Activated naive CD8-positive, alpha-beta T cell treated with anti-CD3 and anti-CD28 coated beads, Interleukin-2, amount 50 U/mL, for 24 hours (primary cell): ENCODE measurements around the gene SLC26A4.

Experiments
- ATAC-seq: fragments of 150-1000 bp; cut with Tn5 transposase; one replicate; pipeline ENCODE4 v1.10.0; 2021
- DNase-seq: peaks from one replicate; pipeline ENCODE4 v3.0.0; 2021
- H3K27ac Mint-ChIP-seq: one replicate; pipeline ENCODE4 v1.8.0; 2021; ENCODE audit warnings: mild to moderate bottlenecking, mixed read lengths
- H3K27me3 Mint-ChIP-seq: one replicate; pipeline ENCODE4 v1.8.0; 2021; ENCODE audit warnings: mixed read lengths
- H3K36me3 Mint-ChIP-seq: one replicate; pipeline ENCODE4 v1.8.0; 2021; ENCODE audit warnings: low read depth, mixed read lengths
- H3K4me1 Mint-ChIP-seq: one replicate; pipeline ENCODE4 v1.8.0; 2021; ENCODE audit warnings: mixed read lengths
- H3K4me3 Mint-ChIP-seq: one replicate; pipeline ENCODE4 v1.8.0; 2021; ENCODE audit warnings: mild to moderate bottlenecking, moderate library complexity, mixed read lengths
- H3K9me3 Mint-ChIP-seq: one replicate; pipeline ENCODE4 v1.8.0; 2021; ENCODE audit warnings: mixed read lengths

Gene SLC26A4

GRCh38 chr7:107676249-107676648 lies 15.6 kb downstream of the SLC26A4 start:
- Mint-ChIP-seq H3K4me1 (peaks cover 13% of the 10 kb centered on the region), H3K4me3 (no peak overlapping the region), H3K27ac (no peak overlapping the region), H3K9me3 (no peaks in the 10 kb centered on the region), H3K27me3 (peaks cover 8% of the 10 kb centered on the region), H3K36me3 (no peaks in the 10 kb centered on the region)
- no peak for ATAC-seq
- DNase-seq, result no peak

DNA sequence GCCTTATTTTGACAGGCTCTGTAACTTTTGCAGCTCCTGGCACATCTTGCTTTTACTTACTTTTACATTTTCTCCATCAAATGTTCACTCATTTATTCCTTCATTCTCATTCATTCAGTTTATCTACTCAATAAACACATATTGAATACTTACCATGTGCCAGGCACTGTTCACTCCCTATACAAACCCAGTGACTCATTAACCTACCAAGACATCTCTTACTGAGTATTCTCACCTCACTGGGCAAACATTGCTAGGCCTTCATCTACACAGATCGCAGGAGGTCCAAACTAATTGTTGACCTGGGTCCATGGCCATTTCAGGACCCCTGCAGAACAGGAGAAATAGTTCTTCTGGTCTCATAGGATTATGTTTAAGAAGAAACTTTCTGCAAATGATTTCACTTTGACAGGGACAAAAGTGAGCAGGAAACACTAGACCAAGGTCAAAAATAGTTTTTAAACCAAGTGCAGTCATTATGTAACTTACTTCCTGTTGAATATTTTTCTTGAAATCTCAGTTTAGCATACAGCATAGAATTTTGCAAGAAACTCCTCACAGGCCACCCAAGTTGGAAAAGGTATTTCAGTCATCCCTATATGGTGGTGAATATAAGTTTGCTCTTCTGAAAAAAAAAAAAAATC lies 17.6 kb downstream of the SLC26A4 start:
- Mint-ChIP-seq H3K36me3 (no peaks in the 10 kb centered on the region), H3K27me3 (peaks cover 4% of the 10 kb centered on the region), H3K27ac (peak overlapping the region; percentile 34), H3K9me3 (no peaks in the 10 kb centered on the region), H3K4me1 (peaks cover 13% of the 10 kb centered on the region), H3K4me3 (no peak overlapping the region)
- ATAC-seq (no peak), DNase-seq (no peak)

DNA sequence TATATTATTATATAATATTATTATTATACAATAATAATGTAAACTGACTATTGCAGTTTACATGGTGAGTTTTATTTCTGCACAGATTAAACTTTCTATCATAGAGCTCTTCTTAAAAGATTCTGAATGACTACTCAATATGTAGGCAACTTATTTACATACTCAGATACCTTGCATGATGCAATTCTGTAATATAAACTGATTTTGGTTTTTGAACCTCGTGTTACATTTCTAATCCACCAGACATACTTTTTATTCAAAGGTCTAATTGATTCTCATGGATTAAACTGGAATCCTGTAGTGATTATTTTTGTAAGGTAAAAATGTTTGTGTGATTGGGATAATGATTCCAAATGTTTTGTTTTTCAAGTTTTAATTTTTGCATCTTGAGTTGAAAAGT lies 19.9 kb downstream of the SLC26A4 start:
- Mint-ChIP-seq H3K9me3 (no peaks in the 10 kb centered on the region), H3K27me3 (no peaks in the 10 kb centered on the region), H3K36me3 (no peaks in the 10 kb centered on the region), H3K4me3 (no peak overlapping the region), H3K4me1 (peaks cover 17% of the 10 kb centered on the region), H3K27ac (no peak overlapping the region)
- DNase-seq, result no peak
- ATAC-seq, result no peak

- ATAC-seq (no peak), DNase-seq (no peak)
- H3K4me1 Mint-ChIP-seq, result peaks cover 16% of the 10 kb centered on the region
- H3K27ac Mint-ChIP-seq, result no peak overlapping the region
- no peak overlapping the region for H3K4me3 Mint-ChIP-seq
- H3K36me3 Mint-ChIP-seq, result no peaks in the 10 kb centered on the region
- H3K27me3 Mint-ChIP-seq, result no peaks in the 10 kb centered on the region
- H3K9me3 Mint-ChIP-seq, result no peaks in the 10 kb centered on the region
Observed at GRCh38 chr7:107682886-107683285, 22.3 kb downstream of the SLC26A4 start.

DNA sequence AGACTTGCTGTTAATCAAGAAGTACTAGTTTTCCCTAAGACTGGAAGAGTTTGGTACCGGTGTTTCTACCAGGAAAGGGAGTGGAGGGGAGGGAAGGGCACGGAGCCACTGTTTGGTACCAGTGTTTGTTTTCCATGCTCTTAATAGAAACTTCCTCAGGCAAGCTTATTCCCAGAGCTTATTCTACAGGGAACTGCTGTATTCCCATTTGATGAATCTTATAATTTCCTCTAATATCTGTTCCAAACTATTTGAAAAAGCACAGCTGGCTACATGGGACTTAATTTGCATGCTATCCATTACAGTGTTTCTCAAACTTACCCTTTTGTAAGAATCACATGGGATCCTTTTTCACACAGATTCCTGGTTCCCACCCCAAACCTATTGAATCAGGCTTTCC lies 23.7 kb downstream of the SLC26A4 start:
- Mint-ChIP-seq H3K9me3 (no peaks in the 10 kb centered on the region), H3K27me3 (no peaks in the 10 kb centered on the region), H3K4me3 (no peak overlapping the region), H3K27ac (no peak overlapping the region), H3K36me3 (no peaks in the 10 kb centered on the region), H3K4me1 (peaks cover 4% of the 10 kb centered on the region)
- no peak for ATAC-seq
- no peak for DNase-seq

DNA sequence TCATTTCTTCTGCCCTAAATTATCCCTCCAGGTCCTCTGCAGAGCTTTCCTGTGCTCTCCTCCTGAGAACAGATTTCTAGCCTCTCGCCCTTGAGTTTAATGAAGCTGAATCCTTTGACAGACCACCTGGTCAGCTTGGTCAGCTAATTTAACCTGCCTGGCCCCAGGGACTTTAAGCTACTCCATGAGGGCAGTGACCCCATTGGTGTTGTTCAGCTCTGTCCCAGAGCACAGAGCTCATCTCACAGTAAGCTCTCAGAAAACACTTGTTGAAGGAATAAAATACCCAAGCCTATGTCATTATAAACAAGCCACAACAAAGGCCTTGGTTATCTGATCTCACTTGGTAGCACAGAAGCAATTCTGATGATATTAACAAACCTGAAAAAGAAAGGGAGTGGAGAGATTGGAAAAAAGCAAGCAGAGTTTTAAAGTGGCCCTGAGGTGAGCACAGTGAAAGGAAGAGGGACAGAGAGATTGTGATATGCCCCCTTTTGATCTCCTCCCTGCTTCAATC lies 24.4 kb downstream of the SLC26A4 start:
- ATAC-seq (no peak), DNase-seq (no peak)
- Mint-ChIP-seq H3K4me3 (no peak overlapping the region), H3K9me3 (no peaks in the 10 kb centered on the region), H3K4me1 (peaks cover 4% of the 10 kb centered on the region), H3K27ac (no peak overlapping the region), H3K27me3 (peaks cover 1% of the 10 kb centered on the region), H3K36me3 (no peaks in the 10 kb centered on the region)

DNA sequence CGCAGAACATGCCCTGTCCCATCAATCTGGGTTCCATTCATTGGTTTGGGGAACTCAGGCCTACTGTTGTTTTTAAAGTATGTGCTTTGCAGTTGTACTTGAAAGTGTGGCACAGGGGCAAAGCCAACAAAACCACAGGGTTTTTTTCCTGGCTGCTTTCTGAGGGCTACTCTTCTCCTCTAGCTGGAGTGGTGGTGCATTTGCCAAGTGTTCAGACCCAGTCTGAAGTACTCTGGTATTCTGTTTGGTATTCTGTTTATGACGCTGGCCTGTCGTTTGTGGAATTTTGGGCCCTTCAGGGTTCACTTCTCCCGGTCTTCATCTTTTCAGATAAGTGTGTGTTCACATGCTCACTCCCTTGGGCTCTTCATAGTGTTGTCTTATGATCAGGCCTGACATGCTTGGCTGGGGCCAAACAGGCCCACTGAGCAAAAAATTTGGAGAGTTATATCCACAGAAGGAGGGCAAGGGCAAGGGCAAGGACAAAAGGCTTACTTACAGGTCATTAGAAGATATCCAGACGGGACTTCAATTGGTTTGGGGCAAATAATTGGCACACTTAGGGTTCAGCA lies 26.3 kb downstream of the SLC26A4 start:
- Mint-ChIP-seq H3K9me3 (no peaks in the 10 kb centered on the region), H3K36me3 (no peaks in the 10 kb centered on the region), H3K4me1 (peaks cover 4% of the 10 kb centered on the region), H3K27ac (no peak overlapping the region), H3K27me3 (peaks cover 10% of the 10 kb centered on the region), H3K4me3 (no peak overlapping the region)
- no peak for ATAC-seq
- DNase-seq, result no peak

GRCh38 chr7:107687656-107688055 lies 27.0 kb downstream of the SLC26A4 start:
- ATAC-seq (no peak), DNase-seq (no peak)
- no peak overlapping the region for H3K27ac Mint-ChIP-seq
- H3K36me3 Mint-ChIP-seq, result no peaks in the 10 kb centered on the region
- H3K4me1 Mint-ChIP-seq, result peaks cover 4% of the 10 kb centered on the region
- peaks cover 10% of the 10 kb centered on the region for H3K27me3 Mint-ChIP-seq
- no peak overlapping the region for H3K4me3 Mint-ChIP-seq
- no peaks in the 10 kb centered on the region for H3K9me3 Mint-ChIP-seq

DNA sequence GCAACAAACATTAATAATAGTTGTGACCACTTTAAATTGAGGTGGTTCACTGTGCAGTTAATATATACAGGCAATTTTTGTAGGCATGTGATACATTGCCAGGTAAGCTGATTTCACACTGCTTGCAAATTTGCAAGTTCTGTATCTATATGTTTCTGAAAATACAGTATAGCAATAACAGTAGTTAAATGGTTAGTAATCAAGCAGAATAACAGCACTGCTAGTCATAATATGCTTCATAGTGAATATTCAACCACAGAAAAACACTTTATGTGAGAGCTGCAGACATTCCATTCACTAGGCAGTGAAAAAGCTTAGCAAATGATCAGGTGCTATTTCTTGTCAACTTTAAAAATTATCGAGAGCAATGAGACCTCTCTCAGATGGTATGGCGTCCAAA lies 28.9 kb downstream of the SLC26A4 start:
- H3K9me3 Mint-ChIP-seq, result no peaks in the 10 kb centered on the region
- H3K4me1 Mint-ChIP-seq, result peaks cover 4% of the 10 kb centered on the region
- no peak overlapping the region for H3K27ac Mint-ChIP-seq
- peaks cover 10% of the 10 kb centered on the region for H3K27me3 Mint-ChIP-seq
- H3K36me3 Mint-ChIP-seq, result no peaks in the 10 kb centered on the region
- DNase-seq, result no peak
- ATAC-seq, result no peak
- no peak overlapping the region for H3K4me3 Mint-ChIP-seq

- H3K4me3 Mint-ChIP-seq, result no peak overlapping the region
- peaks cover 1% of the 10 kb centered on the region for H3K4me1 Mint-ChIP-seq
- ATAC-seq, result no peak
- H3K27me3 Mint-ChIP-seq, result peaks cover 12% of the 10 kb centered on the region
- H3K27ac Mint-ChIP-seq, result no peak overlapping the region
- DNase-seq, result no peak
- H3K36me3 Mint-ChIP-seq, result no peaks in the 10 kb centered on the region
- no peaks in the 10 kb centered on the region for H3K9me3 Mint-ChIP-seq
Observed at GRCh38 chr7:107690084-107690483, 29.5 kb downstream of the SLC26A4 start.

DNA sequence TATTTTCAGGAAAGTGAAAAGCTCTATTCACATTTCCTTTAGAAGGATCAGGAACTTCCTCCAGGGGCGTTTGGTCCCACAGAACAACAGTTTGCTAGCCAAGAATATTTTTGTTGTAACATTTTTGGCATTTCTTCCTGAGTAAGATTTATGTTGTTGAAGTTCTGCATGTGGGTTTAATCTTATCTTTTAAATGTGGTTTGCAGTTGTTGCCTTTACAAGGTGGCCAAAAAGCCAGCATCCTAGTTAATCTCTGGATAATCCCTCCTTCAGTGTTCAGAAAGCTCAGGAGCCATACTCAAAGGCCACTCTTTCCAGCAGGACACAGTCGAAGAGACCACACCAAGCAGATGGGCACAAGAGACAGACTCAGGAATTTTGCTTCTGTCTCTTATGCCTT lies 30.0 kb downstream of the SLC26A4 start:
- DNase-seq (no peak), ATAC-seq (no peak)
- H3K27ac Mint-ChIP-seq, result no peak overlapping the region
- H3K36me3 Mint-ChIP-seq, result no peaks in the 10 kb centered on the region
- H3K27me3 Mint-ChIP-seq, result peaks cover 12% of the 10 kb centered on the region
- no peaks in the 10 kb centered on the region for H3K9me3 Mint-ChIP-seq
- H3K4me3 Mint-ChIP-seq, result no peak overlapping the region
- H3K4me1 Mint-ChIP-seq, result no peaks in the 10 kb centered on the region

DNA sequence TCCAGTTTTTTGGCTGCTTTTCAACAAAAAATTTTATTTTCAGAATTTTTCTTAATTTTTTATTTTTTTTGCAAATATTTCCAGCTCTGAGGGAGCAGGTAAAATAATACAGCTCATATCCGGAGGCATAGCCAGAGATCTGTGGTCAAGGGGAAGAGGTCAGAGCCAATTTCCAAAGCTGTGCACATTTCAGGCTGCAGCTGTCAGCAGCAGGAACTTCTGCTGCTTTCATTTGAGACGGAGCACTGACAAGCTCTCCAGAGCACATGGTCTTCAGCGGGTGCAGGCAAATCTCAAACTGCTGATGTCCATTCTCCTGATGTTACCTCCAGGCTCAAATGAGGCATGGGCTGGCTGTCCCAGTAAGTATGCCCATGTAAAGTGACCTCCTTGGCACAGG lies 31.1 kb downstream of the SLC26A4 start:
- peaks cover 12% of the 10 kb centered on the region for H3K27me3 Mint-ChIP-seq
- H3K4me1 Mint-ChIP-seq, result peaks cover 5% of the 10 kb centered on the region
- H3K4me3 Mint-ChIP-seq, result no peak overlapping the region
- no peak overlapping the region for H3K27ac Mint-ChIP-seq
- DNase-seq (no peak), ATAC-seq (no peak)
- no peaks in the 10 kb centered on the region for H3K36me3 Mint-ChIP-seq
- H3K9me3 Mint-ChIP-seq, result no peaks in the 10 kb centered on the region

DNA sequence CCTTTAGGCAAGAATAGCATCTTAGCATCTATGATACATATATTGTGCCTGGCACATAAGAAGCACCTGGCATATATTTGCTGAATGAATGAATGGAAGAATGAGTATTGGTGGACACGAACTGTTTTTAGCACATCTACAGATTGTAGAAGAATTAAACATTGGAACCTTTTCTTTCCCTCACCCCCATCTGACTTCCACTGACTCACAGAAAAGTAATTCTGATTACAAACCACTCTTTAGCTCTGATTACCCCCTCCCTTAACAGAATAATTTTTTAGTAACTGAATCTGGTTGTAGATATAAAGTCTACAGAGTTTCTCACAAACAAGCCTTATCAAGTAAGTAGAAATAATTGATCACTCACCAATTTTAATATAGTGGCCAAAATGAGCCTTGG lies 31.9 kb downstream of the SLC26A4 start:
- no peak overlapping the region for H3K27ac Mint-ChIP-seq
- H3K9me3 Mint-ChIP-seq, result no peaks in the 10 kb centered on the region
- H3K36me3 Mint-ChIP-seq, result no peaks in the 10 kb centered on the region
- peaks cover 8% of the 10 kb centered on the region for H3K4me1 Mint-ChIP-seq
- H3K4me3 Mint-ChIP-seq, result no peak overlapping the region
- DNase-seq, result no peak
- ATAC-seq, result no peak
- H3K27me3 Mint-ChIP-seq, result peaks cover 12% of the 10 kb centered on the region

DNA sequence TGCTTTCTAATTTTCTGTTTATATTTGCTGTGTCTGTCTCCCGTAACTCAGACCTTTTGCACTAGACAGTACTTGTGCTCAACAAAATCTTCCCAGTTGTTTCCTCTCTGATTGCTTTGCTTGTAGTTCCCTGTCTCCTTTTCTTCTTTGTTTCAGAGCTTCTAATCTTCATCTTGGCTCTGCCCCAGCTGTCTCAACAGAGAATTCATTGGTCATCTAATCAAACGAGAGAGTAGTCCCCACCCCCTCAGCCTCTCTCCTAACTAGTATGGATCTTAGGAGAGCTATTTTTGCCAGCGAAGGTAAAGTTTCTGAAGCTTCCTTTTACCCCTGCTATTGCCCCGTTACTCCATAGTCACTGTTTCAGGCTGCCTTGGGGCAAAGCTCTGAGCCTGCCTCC lies 32.8 kb downstream of the SLC26A4 start:
- Mint-ChIP-seq H3K36me3 (no peaks in the 10 kb centered on the region), H3K27me3 (peaks cover 12% of the 10 kb centered on the region), H3K9me3 (no peaks in the 10 kb centered on the region), H3K27ac (no peak overlapping the region), H3K4me3 (no peak overlapping the region), H3K4me1 (peaks cover 8% of the 10 kb centered on the region)
- no peak for ATAC-seq
- DNase-seq, result no peak

GRCh38 chr7:107694386-107694785 lies 33.8 kb downstream of the SLC26A4 start:
- Mint-ChIP-seq H3K4me3 (no peak overlapping the region), H3K4me1 (peaks cover 8% of the 10 kb centered on the region), H3K27ac (no peak overlapping the region), H3K27me3 (peaks cover 12% of the 10 kb centered on the region), H3K9me3 (no peaks in the 10 kb centered on the region), H3K36me3 (no peaks in the 10 kb centered on the region)
- DNase-seq (no peak), ATAC-seq (no peak)
